Heart right ventricle (tissue), 16 donors: ENCODE data around the gene ACKR4. TPM values are rescaled to one million over a fixed set of nuclear protein-coding genes. Genes with fewer than 3 reads are reported as not detected.

Experiments
- ATAC-seq, 8 donors: fragments of 200-7000 bp; cut with Tn5 transposase; one replicate each; pipeline ENCODE4 v1.9.1; 2020; ENCODE audit warnings: mild to moderate bottlenecking in 8 of 8, moderate library complexity in 8 of 8, moderate number of reproducible peaks in 1 of 8
- DNase-seq, 2 donors: peaks; one replicate each; pipeline ENCODE4 v3.0.0-alpha.2; 2020
- H3K27ac ChIP-seq, 10 donors: fragments of 200-600 bp; sonication (generic) in 2 of 10; one replicate each; pipeline versions ENCODE4 v1.5.0 to v1.8.0; 2020 to 2022; ENCODE audit warnings: mild to moderate bottlenecking in 3 of 10
- H3K27me3 ChIP-seq, 7 donors: fragments of 200-600 bp; one replicate each; pipeline ENCODE4 v1.8.0; 2021 to 2022; ENCODE audit warnings: mild to moderate bottlenecking in 2 of 7
- H3K36me3 ChIP-seq, 9 donors: fragments of 200-600 bp; sonication (generic) in 1 of 9; one replicate each; pipeline versions ENCODE4 v1.5.0 to v1.8.0; 2020 to 2022; ENCODE audit warnings: mild to moderate bottlenecking in 2 of 9
- H3K4me1 ChIP-seq, 9 donors: fragments of 200-600 bp; sonication (generic) in 1 of 9; one replicate each; pipeline versions ENCODE4 v1.5.0 to v1.8.0; 2020 to 2022; ENCODE audit warnings: mild to moderate bottlenecking in 4 of 9
- H3K4me3 ChIP-seq, 10 donors: fragments of 200-600 bp; sonication (generic) in 2 of 10; one replicate each; pipeline versions ENCODE4 v1.5.0 to v1.8.0; 2020 to 2022; ENCODE audit warnings: mild to moderate bottlenecking in 7 of 10, moderate library complexity in 2 of 10
- H3K9me3 ChIP-seq, 11 donors: fragments of 200-600 bp in 10 of 11; sonication (generic) in 2 of 11; one replicate each; pipeline versions ENCODE4 v1.5.0 to v1.8.0; 2013 to 2022; ENCODE audit warnings: mild to moderate bottlenecking in 2 of 11, control low read depth in 1 of 11, moderate library complexity in 1 of 11
- WGBS, 2 donors: extraction: QIAGEN DNeasy Blood & Tissue Kit; methylation state at CpG; one replicate each; pipeline ENCODE4 v1.1.7; 2013; ENCODE audit warnings: inconsistent platforms in 1 of 2; 5-methylcytosine and 5-hydroxymethylcytosine counted together
- intact Hi-C, 10 donors: fragments of 100-400 bp; cut with DNase I; formaldehyde crosslinking; loops; one replicate each; pipeline versions ENCODE4 v1.11.1 to v1.14.2; 2022
- polyA plus RNA-seq, 2 donors: library from polyadenylated mRNA; stranded (reverse); fragments of 200-250 nt; gene quantifications; one replicate each; pipeline ENCODE4 v1.2.3, GENCODE V29; 2013
- total RNA-seq, 10 donors: library from RNA; stranded (reverse); fragmentation: NEBNext Ultra II Directional in 3 of 10; extraction: Animal tissue kit (Norgen Biotek cat#: 25700) in 3 of 10; gene quantifications; one replicate each; pipeline versions ENCODE4 v1.2.1 to v1.2.4, GENCODE V29; 2021 to 2023
- TF ChIP-seq, protein P1 (sequence below), 9 donors: fragments of 200-600 bp; sonication (generic) in 2 of 9; IDR thresholded peaks; one replicate each; pipeline versions ENCODE4 v1.5.0 to v1.8.0; 2021 to 2022; ENCODE audit warnings: antibody characterized with exemption in 9 of 9, mild to moderate bottlenecking in 5 of 9, moderate library complexity in 1 of 9
- donor health status: Arrhythmogenic right ventricular cardiomyopathy.
- donor health status: ischemic (EF 13 %, LVEDD 7.1; RV severe dilation, severe dysfunction).
- donor health status: healthy with polysubstance abuse.
- donor health status: DM: no; HTN: yes; CAD: no.
- donor health status: DM: no; HTN: no; CAD: no.
- donor health status: ischemic (EF 25% LVEDD 6.9; RV normal size, moderate dysfunction).
- donor health status: ischemic (EF 25% LVEDD 5.7; RV mildly dilated, moderate dysfunction).
- donor health status: healthy.
- donor health status: DM: yes; HTN: yes; CAD: no.
- donor health status: Ischemic cardiomyopathy.
- donor health status: ischemic (EF 35%, LVEDD 5.7; RV mildly dilated, moderate dysfunction).
- donor health status: nonischemic (EF 11% LVEDD 7.7; RV severe dilation, severe dysfunction).
- donor health status: DM: yes; HTN: yes; CAD: no.
- donor health status: PGD.
- donor health status: ischemic (EF 29% LVEDD 5.4; RV normal size, mild dysfunction).
- donor health status: nonischemic (EF 23%, LVEDD 6.1; RV moderate dilation, normal function).

The ACKR4 gene
- total and polyA plus RNA-seq, 12 donors, result 0.47 to 3.6 (median 2.0) TPM

DNA sequence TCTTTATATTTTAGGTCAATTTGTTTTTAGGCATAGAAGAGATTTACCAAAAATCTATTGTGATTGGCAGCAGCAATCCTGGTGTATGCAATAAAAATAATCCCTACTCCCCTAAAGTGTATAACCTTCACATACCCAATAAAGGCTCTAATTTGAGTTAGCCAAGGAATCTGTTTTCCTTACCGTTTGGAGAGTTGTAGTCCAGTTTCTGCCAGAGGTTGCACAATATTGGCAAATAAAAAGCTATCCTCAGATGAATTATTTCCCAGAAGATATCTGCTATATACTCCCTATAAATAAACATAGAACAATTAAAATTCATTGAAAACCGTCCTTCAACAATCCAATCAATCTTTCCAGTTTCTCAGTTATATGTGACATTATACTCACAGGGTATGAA lies 31.1 kb downstream of the ACKR4 start:
- WGBS, 2 donors, result 72 to 86% methylated on average over 2 of the region's 2 CpGs
- Histone ChIP-seq H3K4me3 (no peak overlapping the region), H3K27ac (no peak overlapping the region), H3K36me3 (peaks cover 0 to 82% (median 27%) of the 10 kb centered on the region in 9 donors), H3K27me3 (no peaks in the 10 kb centered on the region), H3K9me3 (no peaks in the 10 kb centered on the region), H3K4me1 (peaks cover 0 to 5% (median 0%) of the 10 kb centered on the region in 9 donors)
- ATAC-seq, result no peak
- intact Hi-C loops, result no loop called here
- no peak for DNase-seq
- TF ChIP-seq, protein P1, sequence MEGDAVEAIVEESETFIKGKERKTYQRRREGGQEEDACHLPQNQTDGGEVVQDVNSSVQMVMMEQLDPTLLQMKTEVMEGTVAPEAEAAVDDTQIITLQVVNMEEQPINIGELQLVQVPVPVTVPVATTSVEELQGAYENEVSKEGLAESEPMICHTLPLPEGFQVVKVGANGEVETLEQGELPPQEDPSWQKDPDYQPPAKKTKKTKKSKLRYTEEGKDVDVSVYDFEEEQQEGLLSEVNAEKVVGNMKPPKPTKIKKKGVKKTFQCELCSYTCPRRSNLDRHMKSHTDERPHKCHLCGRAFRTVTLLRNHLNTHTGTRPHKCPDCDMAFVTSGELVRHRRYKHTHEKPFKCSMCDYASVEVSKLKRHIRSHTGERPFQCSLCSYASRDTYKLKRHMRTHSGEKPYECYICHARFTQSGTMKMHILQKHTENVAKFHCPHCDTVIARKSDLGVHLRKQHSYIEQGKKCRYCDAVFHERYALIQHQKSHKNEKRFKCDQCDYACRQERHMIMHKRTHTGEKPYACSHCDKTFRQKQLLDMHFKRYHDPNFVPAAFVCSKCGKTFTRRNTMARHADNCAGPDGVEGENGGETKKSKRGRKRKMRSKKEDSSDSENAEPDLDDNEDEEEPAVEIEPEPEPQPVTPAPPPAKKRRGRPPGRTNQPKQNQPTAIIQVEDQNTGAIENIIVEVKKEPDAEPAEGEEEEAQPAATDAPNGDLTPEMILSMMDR (IDR thresholded peaks at IDR 0.05), result no peak

DNA sequence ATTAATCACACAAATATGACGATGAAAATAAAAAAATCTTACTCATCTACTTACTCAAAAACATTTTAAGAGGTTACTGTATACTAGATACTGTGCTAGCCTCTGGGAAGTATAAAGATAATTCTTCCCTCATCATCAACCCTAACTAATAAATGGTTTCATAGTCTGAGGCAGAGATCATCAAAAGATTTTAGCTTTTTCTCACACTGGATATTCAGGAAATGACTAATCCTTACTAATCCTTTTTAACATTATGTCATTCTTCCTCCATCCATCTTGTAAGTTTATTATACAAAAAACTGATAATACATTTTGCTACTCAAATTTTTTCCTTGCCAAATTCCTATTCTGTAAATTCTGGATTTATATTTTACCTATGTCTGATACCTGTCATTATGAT lies 32.9 kb downstream of the ACKR4 start:
- H3K27ac ChIP-seq, result peak overlapping the region in 2 of 10 donors; percentile 9 to 65
- ATAC-seq, result peak in 1 of 8 donors; percentile 52
- no peaks in the 10 kb centered on the region for H3K27me3 ChIP-seq

DNA sequence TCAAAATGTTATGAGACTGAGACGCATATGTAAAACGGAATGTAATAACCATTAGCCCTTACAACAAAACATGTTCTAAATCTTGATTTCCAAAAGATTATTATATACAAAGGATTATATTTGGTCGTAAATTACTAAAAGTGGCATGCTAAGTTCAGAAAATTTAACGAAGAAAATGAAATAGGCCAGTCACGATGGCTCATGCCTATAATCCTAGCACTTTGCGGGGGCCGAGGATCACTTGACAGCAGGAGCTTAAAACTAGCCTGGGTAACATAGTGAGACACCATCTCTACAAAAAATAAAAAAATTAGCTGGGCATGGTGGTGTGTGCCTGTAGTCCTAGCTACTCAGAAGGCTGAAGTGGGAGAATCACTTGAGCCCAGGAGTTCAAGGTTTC lies 33.5 kb downstream of the ACKR4 start:
- H3K36me3 ChIP-seq, result peaks cover 0 to 75% (median 26%) of the 10 kb centered on the region in 9 donors

More for the DNA sequence above, 32.9 kb downstream of the ACKR4 start:
- TF ChIP-seq, protein P1 (IDR thresholded peaks at IDR 0.05), result no peak
- Histone ChIP-seq H3K36me3 (peaks cover 0 to 77% (median 27%) of the 10 kb centered on the region in 9 donors), H3K4me1 (peaks cover 0 to 5% (median 0%) of the 10 kb centered on the region in 9 donors), H3K4me3 (no peak overlapping the region), H3K9me3 (no peaks in the 10 kb centered on the region)
- DNase-seq, result no peak
- intact Hi-C loops, result no loop called here
- WGBS, 2 donors, result 61 to 66% methylated on average over 1 of the region's 1 CpG

DNA sequence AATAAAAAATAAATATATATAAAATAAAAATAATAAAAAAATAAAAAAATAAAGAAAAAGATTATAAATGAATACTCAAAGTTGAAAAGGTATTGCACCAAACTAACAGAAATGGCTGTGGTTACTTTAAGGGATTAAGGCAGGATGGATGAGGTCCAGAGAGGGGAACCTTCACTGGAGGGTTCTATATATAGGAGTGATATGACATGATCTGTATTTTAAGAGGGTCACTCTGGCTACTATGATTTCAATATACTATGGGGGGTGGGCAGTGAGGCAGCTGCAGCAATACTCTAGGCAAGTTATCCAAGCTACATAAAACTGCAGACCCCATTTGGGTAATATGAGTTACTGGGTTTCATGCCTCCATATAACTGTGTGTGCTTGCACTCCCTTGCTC lies 38.0 kb downstream of the ACKR4 start:
- TF ChIP-seq, protein P1 (IDR thresholded peaks at IDR 0.05), result no peak
- DNase-seq (no peak), ATAC-seq (peak; percentile 63 to 96 (median 84))
- H3K4me3 ChIP-seq, result no peak overlapping the region
- H3K9me3 ChIP-seq, result no peaks in the 10 kb centered on the region
- peak overlapping the region in 2 of 10 donors; percentile 38 to 44 for H3K27ac ChIP-seq
- H3K27me3 ChIP-seq, result no peaks in the 10 kb centered on the region
- H3K36me3 ChIP-seq, result peaks cover 0 to 73% (median 9%) of the 10 kb centered on the region in 9 donors
- intact Hi-C loops, result loop anchor here in 1 of 10 donors (2.0 kb wide), 1 partner anchor 100 kb away; no protein-coding TSS in a partner anchor
- H3K4me1 ChIP-seq, result peaks cover 0 to 8% (median 0%) of the 10 kb centered on the region in 9 donors

More for the DNA sequence above, 33.5 kb downstream of the ACKR4 start:
- TF ChIP-seq, protein P1 (IDR thresholded peaks at IDR 0.05), result no peak
- intact Hi-C loops, result no loop called here
- H3K27me3 ChIP-seq, result no peaks in the 10 kb centered on the region
- H3K4me3 ChIP-seq, result no peak overlapping the region
- WGBS, 2 donors, result 98% methylated on average over 7 of the region's 7 CpGs
- peaks cover 0 to 5% (median 0%) of the 10 kb centered on the region in 9 donors for H3K4me1 ChIP-seq
- H3K9me3 ChIP-seq, result no peaks in the 10 kb centered on the region
- ATAC-seq (no peak), DNase-seq (no peak)
- H3K27ac ChIP-seq, result peak overlapping the region in 1 of 10 donors; percentile 37
